HG02759 (cell line): ENCODE data around the gene SLC8A1.

Experiments used
- ATAC-seq: cut with Tn5 transposase; IDR thresholded peaks from one replicate; pipeline ENCODE4 v1.9.1; 2021; ENCODE audit warnings: mild to moderate bottlenecking, moderate library complexity; ENCODE audit not compliant: unreplicated experiment

The SLC8A1 gene

DNA sequence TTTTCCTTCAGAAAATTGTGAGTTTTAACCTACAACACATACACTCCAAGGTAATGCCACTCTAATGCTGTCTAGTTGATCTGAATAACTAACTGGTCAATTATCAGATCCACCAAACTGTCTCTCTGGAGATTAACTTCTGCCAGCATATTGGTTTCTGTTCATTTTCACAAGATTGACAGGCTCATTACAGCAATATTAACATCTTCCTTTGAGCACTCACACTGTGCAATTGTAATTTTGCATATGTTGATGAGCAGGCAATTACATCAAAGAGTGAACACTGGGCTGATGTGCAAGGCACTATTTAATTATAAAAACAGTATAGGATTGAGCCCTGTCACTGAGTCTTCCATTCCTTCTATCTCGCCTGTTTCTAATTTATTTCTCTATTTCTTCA lies 197.3 kb downstream of the SLC8A1 start:
- no peak for ATAC-seq

- ATAC-seq, result no peak
These were observed 200.8 kb downstream of the SLC8A1 start for GRCh38 chr2:40251137-40251536.

DNA sequence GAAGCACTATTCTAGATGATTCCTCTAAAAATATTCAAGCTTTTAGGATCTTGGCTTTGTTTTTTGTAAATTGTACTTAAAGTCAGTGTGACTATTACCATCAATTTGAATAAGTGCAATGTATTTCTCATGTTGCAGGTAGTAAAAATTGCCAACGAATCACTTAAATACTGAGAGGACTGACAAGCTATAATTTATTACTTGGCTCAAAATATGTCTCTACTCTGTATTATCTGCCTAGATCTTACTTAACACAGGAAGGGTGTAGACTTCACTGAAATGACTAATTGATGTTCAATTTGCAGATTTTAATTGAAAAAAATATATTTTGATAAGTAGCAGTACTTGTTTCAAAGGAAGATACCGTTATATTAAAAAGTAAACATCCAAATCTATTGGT lies 202.3 kb downstream of the SLC8A1 start:
- ATAC-seq, result no peak

DNA sequence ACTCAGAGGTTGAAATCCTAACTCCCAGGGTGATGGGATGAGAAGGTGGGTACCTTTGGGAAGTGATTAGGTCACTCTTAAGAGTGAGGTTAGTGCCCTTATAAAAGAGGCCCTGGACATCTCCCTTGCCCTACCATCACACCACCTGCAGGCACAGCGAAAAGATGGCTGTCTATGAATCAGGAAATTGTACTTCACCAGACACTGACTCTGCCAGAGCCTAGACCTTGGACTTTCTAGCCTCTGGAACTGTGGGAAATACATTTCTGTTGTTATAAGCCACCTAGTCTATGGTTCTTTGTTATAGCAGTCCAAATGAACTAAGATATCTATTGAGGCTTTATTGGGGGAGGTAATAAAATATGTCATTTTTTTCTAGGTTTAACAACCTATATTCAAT lies 203.6 kb downstream of the SLC8A1 start:
- ATAC-seq, result no peak

DNA sequence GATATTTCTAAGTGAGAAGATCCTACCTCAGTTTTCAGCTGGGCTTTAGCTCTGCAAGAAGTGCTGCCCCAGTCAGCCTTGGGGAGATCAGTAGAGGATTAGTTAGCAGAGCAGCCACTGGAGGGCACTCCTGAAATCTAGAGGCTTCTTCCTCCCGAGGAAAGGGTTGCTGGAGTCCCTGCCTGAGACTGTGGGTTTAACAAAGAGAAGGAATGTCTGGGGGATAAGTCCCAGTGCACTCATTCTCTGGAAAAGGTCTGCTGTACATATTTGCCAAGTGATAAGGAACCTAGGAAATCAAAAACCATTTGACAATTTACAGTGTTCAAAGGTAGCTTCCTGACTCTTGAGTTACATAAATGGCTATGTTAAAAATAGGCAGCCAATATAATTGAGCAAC lies 207.2 kb downstream of the SLC8A1 start:
- peak; percentile 81 for ATAC-seq

DNA sequence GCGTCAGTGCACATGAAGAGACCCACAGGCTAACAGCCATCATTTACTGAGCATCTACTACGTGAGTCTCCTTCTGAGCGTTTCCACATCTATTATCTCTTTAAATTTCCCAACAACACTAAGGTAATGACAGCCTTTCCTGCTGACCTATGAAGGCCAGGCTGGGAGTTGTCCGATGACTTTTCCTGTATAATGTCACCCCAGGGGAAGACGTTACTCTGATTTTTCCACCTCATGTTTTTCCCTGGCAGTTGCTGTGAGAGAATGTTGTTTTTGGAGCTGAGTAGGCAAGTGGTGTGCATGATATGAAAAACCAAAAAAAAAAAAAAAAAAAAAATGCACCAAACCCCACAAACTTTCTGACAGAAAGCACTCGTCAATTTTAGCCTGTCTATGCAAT lies 207.6 kb downstream of the SLC8A1 start:
- no peak for ATAC-seq

DNA sequence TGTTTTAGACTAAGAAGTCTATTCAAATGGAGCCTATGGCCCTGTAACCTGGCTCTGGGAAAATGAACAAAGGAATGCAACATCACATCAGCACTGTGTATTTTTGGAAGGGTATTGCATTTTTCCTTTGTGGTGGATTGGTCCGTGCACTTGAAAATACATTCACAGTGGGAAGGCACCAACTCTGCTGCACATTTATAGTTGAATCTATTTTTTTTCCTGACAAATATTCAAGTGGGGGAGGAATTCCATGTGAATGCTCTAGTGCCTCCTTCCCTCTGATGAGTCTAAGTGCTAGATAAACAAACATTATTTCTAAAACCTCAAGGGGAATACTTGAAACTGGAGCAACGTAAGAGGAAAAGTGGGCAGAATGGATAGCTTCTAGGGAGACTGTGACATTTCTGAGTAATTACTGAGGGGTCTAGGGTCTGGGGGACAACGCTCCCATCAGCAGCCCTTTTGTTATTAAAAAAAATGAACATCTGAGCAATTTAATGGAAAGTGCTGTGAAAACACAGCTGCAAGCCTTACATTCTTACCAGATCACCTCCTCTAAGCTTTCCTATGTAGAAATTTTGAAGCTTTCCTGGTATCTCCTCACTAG lies 208.2 kb downstream of the SLC8A1 start:
- no peak for ATAC-seq

DNA sequence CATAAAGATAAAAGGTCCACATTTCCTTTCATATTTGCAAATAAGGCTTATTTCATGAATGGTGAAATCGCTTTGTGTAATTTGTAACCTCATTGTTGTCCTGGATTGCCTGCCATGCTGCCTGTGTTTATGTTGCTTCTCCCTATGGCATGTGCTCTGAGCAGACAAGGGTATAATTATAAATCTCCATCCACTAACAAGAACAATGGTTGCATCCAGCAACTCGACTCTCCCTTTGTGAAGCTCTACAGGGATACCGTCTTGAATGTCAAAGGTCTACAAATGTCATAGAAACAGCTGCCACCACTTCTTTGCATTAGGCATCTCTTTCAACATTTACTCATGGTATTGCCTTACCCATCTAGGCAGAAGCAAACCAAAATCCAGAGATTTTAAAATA lies 209.6 kb downstream of the SLC8A1 start:
- no peak for ATAC-seq

- no peak for ATAC-seq
These were observed 211.8 kb downstream of the SLC8A1 start for GRCh38 chr2:40240070-40240469.

- no peak for ATAC-seq
These were observed 221.0 kb downstream of the SLC8A1 start for GRCh38 chr2:40230707-40231432.

GRCh38 chr2:40230186-40230585 lies 221.7 kb downstream of the SLC8A1 start:
- ATAC-seq, result no peak

DNA sequence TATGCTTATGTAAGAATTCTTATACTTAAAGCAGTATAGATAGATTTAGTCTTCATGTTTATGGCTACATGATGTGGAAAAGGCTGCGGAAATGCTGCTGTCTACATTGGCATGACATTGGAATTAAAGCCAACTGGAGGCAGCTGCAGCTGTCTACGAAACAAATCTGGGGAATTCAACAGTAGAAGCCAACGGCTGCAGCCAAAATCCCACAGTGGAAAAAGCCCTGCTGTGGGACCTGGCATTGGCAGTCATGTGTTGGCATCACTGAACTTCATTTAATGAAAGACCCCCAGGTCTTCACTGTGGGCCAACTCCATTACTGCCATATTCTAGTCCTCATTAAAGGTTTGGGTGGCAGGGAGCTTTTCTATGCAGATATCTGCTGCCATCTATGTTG lies 223.6 kb downstream of the SLC8A1 start:
- no peak for ATAC-seq

- ATAC-seq, result no peak
These were observed 224.7 kb downstream of the SLC8A1 start for GRCh38 chr2:40227210-40227609.

DNA sequence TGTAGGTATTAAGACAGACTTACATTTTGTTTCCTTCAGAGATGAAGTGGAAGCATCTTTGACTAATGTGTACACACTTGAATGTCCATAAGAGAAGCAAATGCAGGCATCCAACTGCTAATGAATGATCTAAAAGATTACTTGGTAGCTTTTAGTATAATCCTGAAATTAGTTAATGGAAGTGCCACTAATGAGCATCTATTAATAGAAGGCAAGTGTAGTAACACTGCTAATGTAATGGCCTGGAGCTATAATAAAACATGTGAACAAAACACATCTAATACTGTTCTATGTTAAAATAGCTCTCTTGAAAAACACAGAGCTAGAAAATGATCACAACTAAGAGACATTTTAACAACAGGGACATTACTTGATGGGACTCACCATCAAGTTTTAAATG lies 225.3 kb downstream of the SLC8A1 start:
- ATAC-seq, result no peak

GRCh38 chr2:40225670-40226210 lies 226.2 kb downstream of the SLC8A1 start:
- ATAC-seq, result no peak

DNA sequence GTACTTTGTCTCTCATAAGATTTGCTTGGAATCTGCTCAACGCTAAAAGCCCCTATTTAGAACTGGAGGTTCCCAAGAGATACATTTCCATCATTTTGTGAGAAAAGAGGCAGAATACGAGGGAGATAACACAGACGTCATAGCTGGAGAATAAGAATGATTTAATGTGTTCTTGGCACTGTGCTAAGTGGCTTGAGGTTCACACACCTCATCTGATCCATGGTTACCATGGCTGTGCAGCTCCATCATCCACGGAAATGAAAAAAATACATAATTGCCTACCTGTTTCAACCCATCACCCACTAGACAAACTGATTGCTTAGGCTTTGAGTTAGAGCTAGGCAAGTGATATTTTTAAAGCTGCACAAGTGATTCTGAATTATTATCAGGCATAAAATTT lies 227.6 kb downstream of the SLC8A1 start:
- ATAC-seq, result no peak

GRCh38 chr2:40220177-40220925 lies 231.5 kb downstream of the SLC8A1 start:
- no peak for ATAC-seq

GRCh38 chr2:40219141-40219540 lies 232.7 kb downstream of the SLC8A1 start:
- ATAC-seq, result no peak

- no peak for ATAC-seq
These were observed 233.2 kb downstream of the SLC8A1 start for GRCh38 chr2:40218679-40219078.

DNA sequence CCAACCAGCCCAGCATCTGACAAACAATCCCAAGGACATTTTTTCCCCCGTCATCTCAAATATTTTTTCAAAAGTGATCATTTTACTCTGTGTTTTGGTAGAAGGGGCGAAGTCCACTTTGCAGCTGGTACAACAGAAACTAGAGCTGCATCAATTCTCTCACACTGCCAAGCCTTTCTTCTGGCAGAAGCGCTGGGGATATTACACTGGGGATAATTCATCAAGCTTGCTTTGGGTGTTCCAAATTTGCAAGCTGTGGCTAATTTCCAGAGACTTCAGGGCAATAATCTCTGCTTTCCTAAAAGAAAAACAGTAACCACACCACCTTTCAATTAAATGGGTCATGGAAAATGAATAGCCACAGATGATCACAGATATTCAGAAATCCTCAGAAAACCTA lies 238.3 kb downstream of the SLC8A1 start:
- no peak for ATAC-seq

GRCh38 chr2:40213071-40213470 lies 238.8 kb downstream of the SLC8A1 start:
- ATAC-seq, result no peak

DNA sequence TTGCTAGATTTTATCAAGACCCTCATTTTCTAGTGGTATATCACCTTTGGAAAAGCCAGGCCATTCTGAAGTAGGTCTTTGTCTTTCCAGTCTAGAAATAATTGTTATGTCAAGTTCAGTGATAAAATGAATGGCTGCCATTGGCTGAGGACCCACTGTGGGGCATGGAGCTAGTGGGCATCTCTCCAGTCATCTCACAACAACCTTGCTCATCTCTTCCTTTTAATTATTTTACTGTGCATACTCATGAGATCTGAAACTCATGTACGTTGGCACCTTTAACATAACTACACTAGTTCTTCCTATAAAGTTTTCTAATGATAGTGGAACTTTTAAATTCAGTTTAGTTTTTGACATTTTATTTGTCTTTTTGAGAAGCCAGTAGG lies 240.9 kb downstream of the SLC8A1 start:
- no peak for ATAC-seq
